Panc1 (cell line): ENCODE results near the gene CCDC121.

Source experiments
- CTCF ChIP-seq: fragments of 450-650 bp; IDR thresholded peaks from 2 replicates; pipeline ENCODE4 v1.5.1; 2017; ENCODE audit warnings: mild to moderate bottlenecking
- POLR2AphosphoS5 ChIP-seq: IDR thresholded peaks from 2 replicates; pipeline ENCODE4 v1.6.1; 2012; ENCODE audit warnings: mild to moderate bottlenecking, low read depth, low read length, moderate library complexity
- TCF7L2 ChIP-seq: IDR thresholded peaks from 2 replicates; pipeline ENCODE4 v1.6.1; 2011; ENCODE audit warnings: mild to moderate bottlenecking, low read depth, low read length, inconsistent platforms
- TF ChIP-seq, protein P1 (sequence below), 2 experiments: IDR thresholded peaks; 2 replicates each; pipeline ENCODE4 v1.6.1; 2011 to 2012; ENCODE audit warnings: low read depth in 2 of 2, control low read depth in 1 of 2, low read length in 1 of 2, mild to moderate bottlenecking in 1 of 2, moderate library complexity in 1 of 2; ENCODE audit not compliant: insufficient read depth in 1 of 2

GRCh38 chr2:27645197-27645596 lies 16.4 kb upstream of the CCDC121 start:
- no peak for TF ChIP-seq CTCF
- no peak for TF ChIP-seq TCF7L2
- TF ChIP-seq, protein P1, sequence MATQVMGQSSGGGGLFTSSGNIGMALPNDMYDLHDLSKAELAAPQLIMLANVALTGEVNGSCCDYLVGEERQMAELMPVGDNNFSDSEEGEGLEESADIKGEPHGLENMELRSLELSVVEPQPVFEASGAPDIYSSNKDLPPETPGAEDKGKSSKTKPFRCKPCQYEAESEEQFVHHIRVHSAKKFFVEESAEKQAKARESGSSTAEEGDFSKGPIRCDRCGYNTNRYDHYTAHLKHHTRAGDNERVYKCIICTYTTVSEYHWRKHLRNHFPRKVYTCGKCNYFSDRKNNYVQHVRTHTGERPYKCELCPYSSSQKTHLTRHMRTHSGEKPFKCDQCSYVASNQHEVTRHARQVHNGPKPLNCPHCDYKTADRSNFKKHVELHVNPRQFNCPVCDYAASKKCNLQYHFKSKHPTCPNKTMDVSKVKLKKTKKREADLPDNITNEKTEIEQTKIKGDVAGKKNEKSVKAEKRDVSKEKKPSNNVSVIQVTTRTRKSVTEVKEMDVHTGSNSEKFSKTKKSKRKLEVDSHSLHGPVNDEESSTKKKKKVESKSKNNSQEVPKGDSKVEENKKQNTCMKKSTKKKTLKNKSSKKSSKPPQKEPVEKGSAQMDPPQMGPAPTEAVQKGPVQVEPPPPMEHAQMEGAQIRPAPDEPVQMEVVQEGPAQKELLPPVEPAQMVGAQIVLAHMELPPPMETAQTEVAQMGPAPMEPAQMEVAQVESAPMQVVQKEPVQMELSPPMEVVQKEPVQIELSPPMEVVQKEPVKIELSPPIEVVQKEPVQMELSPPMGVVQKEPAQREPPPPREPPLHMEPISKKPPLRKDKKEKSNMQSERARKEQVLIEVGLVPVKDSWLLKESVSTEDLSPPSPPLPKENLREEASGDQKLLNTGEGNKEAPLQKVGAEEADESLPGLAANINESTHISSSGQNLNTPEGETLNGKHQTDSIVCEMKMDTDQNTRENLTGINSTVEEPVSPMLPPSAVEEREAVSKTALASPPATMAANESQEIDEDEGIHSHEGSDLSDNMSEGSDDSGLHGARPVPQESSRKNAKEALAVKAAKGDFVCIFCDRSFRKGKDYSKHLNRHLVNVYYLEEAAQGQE (IDR thresholded peaks at IDR 0.05; ENCODE audit: insufficient read depth in 1 of 2, low read depth in 2 of 2, low read length in 1 of 2) = no peak
- TF ChIP-seq POLR2AphosphoS5 = no peak
